Gastrocnemius medialis (tissue), 4 donors: ENCODE measurements around the gene C11orf98.

Experiments used
- POLR2A ChIP-seq, 2 donors: fragments of 450-650 bp; IDR thresholded peaks; one replicate each; pipeline ENCODE4 v1.6.1; 2017; ENCODE audit warnings: antibody characterized with exemption in 2 of 2, mild to moderate bottlenecking in 2 of 2, moderate library complexity in 2 of 2
- TF ChIP-seq, protein P1 (sequence below), 5 experiments: fragments of 450-650 bp in 3 of 5; fragments of 200-600 bp in 2 of 5; sonication (generic) in 2 of 5; IDR thresholded peaks in 4 of 5; conservative IDR thresholded peaks in 1 of 5; 1 replicate in 4 of 5; 2 replicates in 1 of 5; pipeline ENCODE4 v1.5.1; 2016 to 2019; ENCODE audit warnings: antibody characterized with exemption in 5 of 5, mild to moderate bottlenecking in 3 of 5, moderate library complexity in 3 of 5

DNA sequence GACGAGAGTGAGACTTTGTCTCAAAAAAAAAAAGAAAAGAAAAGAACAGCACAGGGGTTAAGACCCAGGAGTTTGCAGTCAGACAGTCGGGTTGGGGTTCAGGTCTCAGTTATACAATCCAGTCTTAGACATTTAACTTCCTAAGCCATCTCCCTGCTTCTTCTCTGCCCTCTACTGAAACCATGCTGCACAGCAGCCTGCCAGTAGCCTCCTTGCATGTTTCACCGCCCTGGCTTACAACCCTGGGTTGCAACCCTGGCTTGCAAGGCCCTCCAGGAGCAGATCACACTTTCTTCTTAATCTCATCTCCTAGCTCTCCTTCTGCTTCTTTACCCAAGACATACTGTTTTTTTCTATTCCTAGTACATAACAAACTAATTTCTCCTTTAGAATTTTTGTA is 37.3 kb downstream of the C11orf98 start:
- TF ChIP-seq POLR2A (IDR thresholded peaks at IDR 0.05), result no peak
- TF ChIP-seq, protein P1, sequence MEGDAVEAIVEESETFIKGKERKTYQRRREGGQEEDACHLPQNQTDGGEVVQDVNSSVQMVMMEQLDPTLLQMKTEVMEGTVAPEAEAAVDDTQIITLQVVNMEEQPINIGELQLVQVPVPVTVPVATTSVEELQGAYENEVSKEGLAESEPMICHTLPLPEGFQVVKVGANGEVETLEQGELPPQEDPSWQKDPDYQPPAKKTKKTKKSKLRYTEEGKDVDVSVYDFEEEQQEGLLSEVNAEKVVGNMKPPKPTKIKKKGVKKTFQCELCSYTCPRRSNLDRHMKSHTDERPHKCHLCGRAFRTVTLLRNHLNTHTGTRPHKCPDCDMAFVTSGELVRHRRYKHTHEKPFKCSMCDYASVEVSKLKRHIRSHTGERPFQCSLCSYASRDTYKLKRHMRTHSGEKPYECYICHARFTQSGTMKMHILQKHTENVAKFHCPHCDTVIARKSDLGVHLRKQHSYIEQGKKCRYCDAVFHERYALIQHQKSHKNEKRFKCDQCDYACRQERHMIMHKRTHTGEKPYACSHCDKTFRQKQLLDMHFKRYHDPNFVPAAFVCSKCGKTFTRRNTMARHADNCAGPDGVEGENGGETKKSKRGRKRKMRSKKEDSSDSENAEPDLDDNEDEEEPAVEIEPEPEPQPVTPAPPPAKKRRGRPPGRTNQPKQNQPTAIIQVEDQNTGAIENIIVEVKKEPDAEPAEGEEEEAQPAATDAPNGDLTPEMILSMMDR (IDR thresholded peaks at IDR 0.05 in 4 of 5, conservative IDR thresholded peaks at IDR 0.05 in 1 of 5), result no peak
